ENCODE data around the gene PLCD1. TPM values are rescaled to one million over a fixed set of nuclear protein-coding genes. Genes with fewer than 3 reads are reported as not detected.

Gene PLCD1
- total RNA-seq, 1 experiment from 2014 or later, result 13.5 TPM

DNA sequence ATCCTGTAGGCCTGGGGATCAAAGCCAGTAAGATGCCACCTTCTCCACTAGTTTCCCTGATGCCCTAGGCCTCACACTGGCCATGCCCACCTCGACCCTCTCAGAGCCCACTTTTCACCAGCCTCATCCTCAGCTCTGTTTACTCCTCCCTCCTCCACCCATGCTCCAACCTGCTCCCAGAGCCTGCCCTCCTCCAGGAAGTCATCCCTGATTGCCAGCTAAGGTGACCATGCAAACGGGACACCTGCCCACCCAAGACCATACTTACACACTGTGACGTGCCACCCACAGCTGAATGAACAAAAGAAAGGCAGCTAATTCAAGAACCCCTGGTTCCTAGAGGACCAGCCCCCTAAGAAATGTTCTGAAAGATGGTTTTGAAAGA, 9.1 kb downstream of the PLCD1 start:
- POLR2A ChIA-PET (ENCODE audit: unreplicated experiment), result no interaction called here
- Histone ChIP-seq H3K9me3 (ENCODE audit: insufficient read depth, low read depth) (no peaks in the 10 kb centered on the region), H3K27ac (no peak overlapping the region), H3K4me3 (no peak overlapping the region), H3K4me2 (no peak overlapping the region), H3K36me3 (ENCODE audit: low read depth) (no peaks in the 10 kb centered on the region), H3F3A (ENCODE audit: insufficient read depth, low read depth) (peaks cover 7% of the 10 kb centered on the region; the same call in 1 of the 2 replicates), H3K27me3 (ENCODE audit: insufficient read depth, low read depth) (no peaks in the 10 kb centered on the region), H2AFZ (no peak overlapping the region), H3K79me2 (ENCODE audit: low read depth) (no peaks in the 10 kb centered on the region), H4K20me1 (ENCODE audit: insufficient read depth) (no peaks in the 10 kb centered on the region), H3K4me1 (replicated peaks; ENCODE audit: insufficient read depth) (peaks cover 1% of the 10 kb centered on the region), H3K9me2 (ENCODE audit: insufficient read depth) (no peaks in the 10 kb centered on the region)
- intact Hi-C loops (cut with micrococcal nuclease; ENCODE audit: unreplicated experiment), result no loop called here
- TF ChIP-seq, protein P1, sequence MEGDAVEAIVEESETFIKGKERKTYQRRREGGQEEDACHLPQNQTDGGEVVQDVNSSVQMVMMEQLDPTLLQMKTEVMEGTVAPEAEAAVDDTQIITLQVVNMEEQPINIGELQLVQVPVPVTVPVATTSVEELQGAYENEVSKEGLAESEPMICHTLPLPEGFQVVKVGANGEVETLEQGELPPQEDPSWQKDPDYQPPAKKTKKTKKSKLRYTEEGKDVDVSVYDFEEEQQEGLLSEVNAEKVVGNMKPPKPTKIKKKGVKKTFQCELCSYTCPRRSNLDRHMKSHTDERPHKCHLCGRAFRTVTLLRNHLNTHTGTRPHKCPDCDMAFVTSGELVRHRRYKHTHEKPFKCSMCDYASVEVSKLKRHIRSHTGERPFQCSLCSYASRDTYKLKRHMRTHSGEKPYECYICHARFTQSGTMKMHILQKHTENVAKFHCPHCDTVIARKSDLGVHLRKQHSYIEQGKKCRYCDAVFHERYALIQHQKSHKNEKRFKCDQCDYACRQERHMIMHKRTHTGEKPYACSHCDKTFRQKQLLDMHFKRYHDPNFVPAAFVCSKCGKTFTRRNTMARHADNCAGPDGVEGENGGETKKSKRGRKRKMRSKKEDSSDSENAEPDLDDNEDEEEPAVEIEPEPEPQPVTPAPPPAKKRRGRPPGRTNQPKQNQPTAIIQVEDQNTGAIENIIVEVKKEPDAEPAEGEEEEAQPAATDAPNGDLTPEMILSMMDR (conservative IDR thresholded peaks at IDR 0.05), result no peak
- no peak for TF ChIP-seq EZH2 (IDR thresholded peaks at IDR 0.05; ENCODE audit: low read depth)
- CTCF ChIA-PET, result interaction anchor here (0.7 kb wide), 1 partner anchor 26 kb away, joined by 3 read pairs; no protein-coding TSS in a partner anchor
- no TSS peak for BruUV-seq (replicated peaks)
- DNase-seq, result no peak

DNA sequence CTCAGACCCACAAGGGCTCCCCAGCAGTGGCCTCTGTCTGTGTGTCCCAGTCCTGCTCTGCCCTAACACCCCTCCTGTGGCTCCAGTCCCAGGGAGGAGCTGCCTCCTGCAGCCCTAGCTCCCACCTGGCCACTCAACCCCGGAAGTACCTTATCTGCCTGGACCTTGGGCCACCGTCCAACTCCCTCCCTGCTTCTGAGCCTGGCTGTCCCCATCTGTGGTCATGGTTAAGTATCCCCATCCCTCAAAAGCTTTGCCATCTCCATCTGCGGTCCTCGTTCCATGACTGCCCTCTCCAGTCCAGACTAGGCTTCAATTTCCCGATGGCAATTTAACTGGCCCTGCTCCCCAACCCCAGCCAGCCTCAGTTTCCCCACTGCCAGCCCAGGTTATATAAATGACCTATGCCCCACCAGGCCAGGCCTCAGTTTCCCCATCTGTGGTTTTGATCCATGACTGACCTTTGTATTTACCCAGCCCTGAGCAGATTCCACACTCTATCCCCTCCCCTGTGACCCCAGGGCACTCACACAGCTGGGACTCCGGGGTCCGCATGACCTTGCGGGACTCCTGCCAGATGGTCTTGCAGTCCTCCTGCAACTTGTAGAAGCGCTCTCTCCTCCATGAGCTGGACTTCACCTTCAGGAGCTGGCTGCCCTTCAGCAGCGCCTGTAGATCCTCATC, 9.6 kb downstream of the PLCD1 start:
- no peak for DNase-seq
- Histone ChIP-seq H3K4me3 (no peak overlapping the region), H3K4me1 (replicated peaks; ENCODE audit: insufficient read depth) (no peaks in the 10 kb centered on the region), H3K4me2 (no peak overlapping the region), H3K9me2 (ENCODE audit: insufficient read depth) (no peaks in the 10 kb centered on the region), H3K27me3 (ENCODE audit: insufficient read depth, low read depth) (no peaks in the 10 kb centered on the region), H2AFZ (no peak overlapping the region), H3F3A (ENCODE audit: insufficient read depth, low read depth) (peaks cover 5% of the 10 kb centered on the region; the same call in 1 of the 2 replicates), H3K9me3 (ENCODE audit: insufficient read depth, low read depth) (no peaks in the 10 kb centered on the region), H4K20me1 (ENCODE audit: insufficient read depth) (no peaks in the 10 kb centered on the region), H3K79me2 (ENCODE audit: low read depth) (no peaks in the 10 kb centered on the region), H3K36me3 (ENCODE audit: low read depth) (no peaks in the 10 kb centered on the region), H3K27ac (no peak overlapping the region)
- TF ChIP-seq, protein P1 (conservative IDR thresholded peaks at IDR 0.05), result no peak
- no peak for TF ChIP-seq EZH2 (IDR thresholded peaks at IDR 0.05; ENCODE audit: low read depth)
- CTCF ChIA-PET, result no interaction called here
- intact Hi-C loops (cut with micrococcal nuclease; ENCODE audit: unreplicated experiment), result no loop called here
- no TSS peak for BruUV-seq (replicated peaks)
- POLR2A ChIA-PET (ENCODE audit: unreplicated experiment), result no interaction called here

DNA sequence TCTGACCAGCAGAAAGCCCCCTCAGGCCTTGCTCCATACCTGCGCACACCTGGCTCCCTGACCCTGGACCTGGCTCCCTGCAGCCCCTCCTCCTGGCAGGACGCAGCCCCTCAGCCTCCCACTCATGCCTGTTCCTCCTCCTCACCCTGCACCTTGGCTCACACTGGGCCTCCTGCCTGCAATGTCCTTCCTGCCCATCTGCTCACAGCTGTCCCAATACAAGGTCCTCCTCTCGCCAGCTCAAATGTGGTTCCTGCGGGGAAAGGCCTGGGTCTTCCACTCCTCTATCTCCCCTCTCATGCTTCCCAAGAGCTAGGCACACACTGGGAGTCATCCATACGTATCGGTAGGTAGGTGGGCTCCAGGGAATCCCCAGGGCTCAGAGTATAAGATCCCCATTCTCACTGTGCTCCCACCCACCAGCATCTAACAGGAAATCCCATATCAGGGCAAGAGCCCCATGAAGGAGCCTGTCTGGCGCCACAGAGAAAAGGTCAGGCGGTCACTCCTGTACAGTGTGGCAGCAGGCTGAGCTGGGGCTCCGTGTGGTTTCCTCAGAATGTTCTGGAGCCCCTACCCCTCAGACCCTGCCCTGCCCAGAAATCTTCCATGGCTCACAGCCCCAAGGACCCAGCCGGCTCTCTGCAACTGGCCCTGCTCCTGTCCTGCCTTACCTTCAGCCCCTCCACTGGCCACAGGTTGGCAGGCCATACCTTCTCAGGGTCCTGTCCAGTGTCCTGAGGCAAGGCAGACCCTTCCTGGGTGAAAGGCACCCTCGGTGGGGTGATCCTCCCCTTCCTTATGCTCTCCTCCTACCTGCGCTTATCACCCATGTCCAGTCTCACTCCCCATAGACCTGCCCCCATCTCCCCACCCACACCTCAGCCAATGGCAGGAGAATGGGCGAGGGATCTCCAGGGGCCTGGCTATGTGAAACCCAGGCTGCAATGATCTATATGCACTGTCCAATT, 10.9 kb downstream of the PLCD1 start:
- CTCF ChIA-PET, result no interaction called here
- no peak overlapping the region for H3K4me3 ChIP-seq
- no peaks in the 10 kb centered on the region for H3K4me1 ChIP-seq (replicated peaks; ENCODE audit: insufficient read depth)
- H2AFZ ChIP-seq, result no peak overlapping the region
- no TSS peak for BruUV-seq (replicated peaks)
- no peaks in the 10 kb centered on the region for H3K79me2 ChIP-seq (ENCODE audit: low read depth)
- POLR2A ChIA-PET (ENCODE audit: unreplicated experiment), result no interaction called here
- TF ChIP-seq EZH2 (IDR thresholded peaks at IDR 0.05; ENCODE audit: low read depth), result no peak
- TF ChIP-seq, protein P1 (conservative IDR thresholded peaks at IDR 0.05), result no peak
- no peak overlapping the region for H3K4me2 ChIP-seq
- intact Hi-C loops (cut with micrococcal nuclease; ENCODE audit: unreplicated experiment), result no loop called here
- H3K36me3 ChIP-seq (ENCODE audit: low read depth), result no peaks in the 10 kb centered on the region
- H3F3A ChIP-seq (ENCODE audit: insufficient read depth, low read depth), result no peaks in the 10 kb centered on the region; the same call in 1 of the 2 replicates
- H3K9me2 ChIP-seq (ENCODE audit: insufficient read depth), result no peaks in the 10 kb centered on the region
- DNase-seq, result no peak
- no peak overlapping the region for H3K27ac ChIP-seq
- H4K20me1 ChIP-seq (ENCODE audit: insufficient read depth), result no peaks in the 10 kb centered on the region
- no peaks in the 10 kb centered on the region for H3K27me3 ChIP-seq (ENCODE audit: insufficient read depth, low read depth)
- H3K9me3 ChIP-seq (ENCODE audit: insufficient read depth, low read depth), result no peaks in the 10 kb centered on the region
